ENCODE data around the gene STK11IP.

STK11IP gene

GRCh38 chr2:219665926-219666325 is 68.3 kb downstream of the STK11IP start:
- Histone ChIP-seq H3K4me3 (no peak overlapping the region), H3K9ac (no peak overlapping the region), H3K4me1 (no peaks in the 10 kb centered on the region), H3K9me3 (replicated peaks in 1 of 11) (peaks cover 17 to 28% (median 24%) of the 10 kb centered on the region in 11 experiments), H3K4me2 (no peak overlapping the region), H3K27ac (no peak overlapping the region), H3K36me3 (no peaks in the 10 kb centered on the region), H3K27me3 (no peaks in the 10 kb centered on the region), H4K20me1 (no peaks in the 10 kb centered on the region)
- no peak for TF ChIP-seq Cebpa-rat (IDR thresholded peaks at IDR 0.05)

Data from BLaER1 treated with 17β-estradiol and CSF1 and Interleukin-3, amounts not matched to agents 10 nM and 100 nM (cell line).